GM19395 (cell line): ENCODE results near the gene PMP22.
"Not testable (repeated sequence)": the region's sequence is repeated elsewhere in the genome, so short reads cannot be mapped to it uniquely, and the experiment has no call there.

Experiments used
- ATAC-seq: cut with Tn5 transposase; IDR thresholded peaks from one replicate; pipeline ENCODE4 v1.9.1; 2021; ENCODE audit warnings: mild to moderate bottlenecking, moderate library complexity; ENCODE audit not compliant: unreplicated experiment

The PMP22 gene

GRCh38 chr17:15220785-15221184, 44.3 kb downstream of the PMP22 start:
- ATAC-seq: no peak

GRCh38 chr17:15216481-15216880, 48.6 kb downstream of the PMP22 start:
- no peak for ATAC-seq

- ATAC-seq: no peak
These were observed 51.6 kb downstream of the PMP22 start for GRCh38 chr17:15213381-15214087.

GRCh38 chr17:15210247-15210646, 54.9 kb downstream of the PMP22 start:
- ATAC-seq: no peak

GRCh38 chr17:15203062-15203461, 62.1 kb downstream of the PMP22 start:
- not testable (repeated sequence) for ATAC-seq

GRCh38 chr17:15200574-15200973, 64.6 kb downstream of the PMP22 start:
- ATAC-seq: not testable (repeated sequence)

GRCh38 chr17:15197229-15197628, 67.9 kb downstream of the PMP22 start:
- no peak for ATAC-seq

- no peak for ATAC-seq
These were observed 70.3 kb downstream of the PMP22 start for GRCh38 chr17:15194859-15195277.

- no peak for ATAC-seq
These were observed 79.5 kb downstream of the PMP22 start for GRCh38 chr17:15185625-15185991.

- ATAC-seq: no peak
These were observed 80.1 kb downstream of the PMP22 start for GRCh38 chr17:15184872-15185624.

- ATAC-seq: no peak
These were observed 83.3 kb downstream of the PMP22 start for GRCh38 chr17:15181816-15182215.

- ATAC-seq: no peak
These were observed 83.8 kb downstream of the PMP22 start for GRCh38 chr17:15181333-15181732.

GRCh38 chr17:15180121-15180561, 85.0 kb downstream of the PMP22 start:
- no peak for ATAC-seq
